Fibroblast of lung (primary cell): ENCODE measurements around the gene SLC44A5. TPM values are rescaled to one million over a fixed set of nuclear protein-coding genes. Genes with fewer than 3 reads are reported as not detected.

ENCODE experiments used
- DNase-seq, 2 donors: peaks; one replicate each; pipeline versions ENCODE4 v3.0.0 to v3.0.0-alpha.2; 2010; ENCODE audit warnings: low read depth in 2 of 2
- H2AFZ ChIP-seq: 2 replicates; pipeline ENCODE4 v1.5.1; 2012; ENCODE audit warnings: low read length, control low read depth, inconsistent platforms
- H3K27ac ChIP-seq: 2 replicates; pipeline ENCODE4 v1.5.1; 2011; ENCODE audit warnings: low read length, control low read depth; ENCODE audit not compliant: insufficient read depth
- H3K27me3 ChIP-seq: 2 replicates; pipeline ENCODE4 v1.5.1; 2011; ENCODE audit warnings: mild to moderate bottlenecking, low read length; ENCODE audit not compliant: control insufficient read depth, insufficient read depth
- H3K36me3 ChIP-seq: 2 replicates; pipeline ENCODE4 v1.5.1; 2011; ENCODE audit warnings: low read length; ENCODE audit not compliant: control insufficient read depth, insufficient read depth
- H3K4me1 ChIP-seq: 2 replicates; pipeline ENCODE4 v1.5.1; 2011; ENCODE audit warnings: low read length; ENCODE audit not compliant: control insufficient read depth, insufficient read depth; ENCODE audit errors: extremely low read depth
- H3K4me2 ChIP-seq: 2 replicates; pipeline ENCODE4 v1.5.1; 2011; ENCODE audit warnings: low read length, control low read depth; ENCODE audit not compliant: insufficient read depth; ENCODE audit errors: extremely low read depth
- H3K4me3 ChIP-seq, 4 experiments: fragments of 200-600 bp in 1 of 4; sonication (generic) in 1 of 4; replicated peaks in 1 of 4; 2 replicates each; pipeline ENCODE4 v1.5.1; 2011 to 2016; ENCODE audit warnings: low read length in 4 of 4, low read depth in 3 of 4, mild to moderate bottlenecking in 3 of 4, control low read depth in 2 of 4, inconsistent platforms in 1 of 4, mixed read lengths in 1 of 4; ENCODE audit not compliant: insufficient read depth in 1 of 4; ENCODE audit errors: control extremely low read depth in 1 of 4
- H3K79me2 ChIP-seq: 2 replicates; pipeline ENCODE4 v1.5.1; 2012; ENCODE audit warnings: mild to moderate bottlenecking, low read length, inconsistent platforms; ENCODE audit not compliant: control insufficient read depth, insufficient read depth
- H3K9ac ChIP-seq: 2 replicates; pipeline ENCODE4 v1.5.1; 2011; ENCODE audit warnings: mild to moderate bottlenecking, low read length, control low read depth; ENCODE audit not compliant: insufficient read depth
- H3K9me3 ChIP-seq: 2 replicates; pipeline ENCODE4 v1.5.1; 2012; ENCODE audit warnings: low read depth, low read length; ENCODE audit not compliant: control insufficient read depth, insufficient read depth
- H4K20me1 ChIP-seq: 2 replicates; pipeline ENCODE4 v1.5.1; 2011; ENCODE audit warnings: low read length; ENCODE audit not compliant: control insufficient read depth, insufficient read depth; ENCODE audit errors: extremely low read depth
- EZH2 ChIP-seq: IDR thresholded peaks from 2 replicates; pipeline ENCODE4 v1.5.1; 2012; ENCODE audit warnings: low read length, control low read depth, mild to moderate bottlenecking; ENCODE audit errors: missing control alignments
- polyA plus RNA-seq, 2 donors: library from polyadenylated mRNA; depleted of rRNA in 1 of 2; stranded (reverse) in 1 of 2; unstranded in 1 of 2; fragments of >200 nt; gene quantifications; 2 replicates each; pipeline ENCODE4 v1.2.1, GENCODE V29; 2011 to 2012; ENCODE audit warnings: missing spikeins in 1 of 2
- total RNA-seq: library from RNA; depleted of rRNA; stranded (reverse); fragments of >200 nt; gene quantifications from 2 replicates; pipeline ENCODE4 v1.2.1, GENCODE V29; 2014
- TF ChIP-seq, protein P1 (sequence below), 2 donors: IDR thresholded peaks in 1 of 2; conservative IDR thresholded peaks in 1 of 2; 1 replicate in 1 of 2; 2 replicates in 1 of 2; pipeline ENCODE4 v1.5.1; 2011 to 2012; ENCODE audit warnings: low read length in 2 of 2, control low read depth in 1 of 2, inconsistent platforms in 1 of 2, low read depth in 1 of 2, mild to moderate bottlenecking in 1 of 2

SLC44A5 gene
- total and polyA plus RNA-seq, 2 donors (not counting 1 experiment from before 2014, with no cell fraction given): under 0.01 to 0.03 TPM

DNA sequence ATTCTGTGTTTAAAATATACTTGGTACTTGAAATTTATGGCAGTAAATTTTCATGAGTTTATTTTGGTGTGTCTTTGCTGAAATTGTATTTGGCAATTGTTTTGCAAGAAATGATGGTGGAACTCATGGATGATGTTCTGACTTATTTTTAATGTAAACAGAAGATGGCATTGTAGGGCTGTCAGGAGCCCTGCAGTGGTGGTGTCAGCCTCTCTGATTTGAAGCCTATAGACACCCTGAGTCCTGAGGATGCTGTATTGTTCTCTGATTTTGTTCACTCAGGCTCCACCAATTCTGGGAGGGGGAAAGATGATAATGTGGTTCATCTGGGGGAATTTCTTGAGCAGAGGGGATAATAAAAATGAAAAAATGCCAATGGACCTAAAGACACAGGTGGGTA is 396.9 kb downstream of the SLC44A5 start:
- no peaks in the 10 kb centered on the region for H3K36me3 ChIP-seq
- no peaks in the 10 kb centered on the region for H4K20me1 ChIP-seq
- DNase-seq: no peak
- H3K4me3 ChIP-seq: no peak overlapping the region
- H3K27ac ChIP-seq: no peak overlapping the region
- H2AFZ ChIP-seq: no peak overlapping the region
- H3K9me3 ChIP-seq: no peaks in the 10 kb centered on the region
- no peak for TF ChIP-seq EZH2
- TF ChIP-seq, protein P1, sequence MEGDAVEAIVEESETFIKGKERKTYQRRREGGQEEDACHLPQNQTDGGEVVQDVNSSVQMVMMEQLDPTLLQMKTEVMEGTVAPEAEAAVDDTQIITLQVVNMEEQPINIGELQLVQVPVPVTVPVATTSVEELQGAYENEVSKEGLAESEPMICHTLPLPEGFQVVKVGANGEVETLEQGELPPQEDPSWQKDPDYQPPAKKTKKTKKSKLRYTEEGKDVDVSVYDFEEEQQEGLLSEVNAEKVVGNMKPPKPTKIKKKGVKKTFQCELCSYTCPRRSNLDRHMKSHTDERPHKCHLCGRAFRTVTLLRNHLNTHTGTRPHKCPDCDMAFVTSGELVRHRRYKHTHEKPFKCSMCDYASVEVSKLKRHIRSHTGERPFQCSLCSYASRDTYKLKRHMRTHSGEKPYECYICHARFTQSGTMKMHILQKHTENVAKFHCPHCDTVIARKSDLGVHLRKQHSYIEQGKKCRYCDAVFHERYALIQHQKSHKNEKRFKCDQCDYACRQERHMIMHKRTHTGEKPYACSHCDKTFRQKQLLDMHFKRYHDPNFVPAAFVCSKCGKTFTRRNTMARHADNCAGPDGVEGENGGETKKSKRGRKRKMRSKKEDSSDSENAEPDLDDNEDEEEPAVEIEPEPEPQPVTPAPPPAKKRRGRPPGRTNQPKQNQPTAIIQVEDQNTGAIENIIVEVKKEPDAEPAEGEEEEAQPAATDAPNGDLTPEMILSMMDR (conservative IDR thresholded peaks at IDR 0.05 in 1 of 2, IDR thresholded peaks at IDR 0.05 in 1 of 2; ENCODE audit: low read depth in 1 of 2, low read length in 2 of 2): no peak
- no peaks in the 10 kb centered on the region for H3K27me3 ChIP-seq
- no peak overlapping the region for H3K4me2 ChIP-seq
- no peaks in the 10 kb centered on the region for H3K4me1 ChIP-seq
- no peaks in the 10 kb centered on the region for H3K79me2 ChIP-seq
- H3K9ac ChIP-seq: no peak overlapping the region

DNA sequence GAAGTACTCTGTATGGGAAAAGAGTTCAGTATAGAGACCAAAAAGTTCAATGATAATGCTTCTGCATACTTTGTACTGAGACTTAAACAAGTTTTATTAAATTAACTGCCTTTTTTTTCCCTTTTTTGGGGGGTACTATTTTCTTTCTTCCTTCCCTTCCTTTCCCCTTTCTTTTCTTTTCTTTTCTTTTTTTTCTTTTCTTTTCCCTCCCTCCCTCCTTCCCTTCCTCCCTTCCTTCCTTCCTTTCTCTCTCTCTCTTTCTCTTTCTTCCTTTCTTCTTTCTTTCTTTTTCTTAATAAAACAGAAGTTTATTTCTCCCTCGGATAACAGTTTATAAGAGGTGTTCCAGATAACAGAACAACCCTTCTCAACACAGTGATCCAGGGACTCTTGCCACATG is 399.3 kb downstream of the SLC44A5 start:
- no peaks in the 10 kb centered on the region for H3K4me1 ChIP-seq
- no peak for DNase-seq
- H3K9me3 ChIP-seq: no peaks in the 10 kb centered on the region

DNA sequence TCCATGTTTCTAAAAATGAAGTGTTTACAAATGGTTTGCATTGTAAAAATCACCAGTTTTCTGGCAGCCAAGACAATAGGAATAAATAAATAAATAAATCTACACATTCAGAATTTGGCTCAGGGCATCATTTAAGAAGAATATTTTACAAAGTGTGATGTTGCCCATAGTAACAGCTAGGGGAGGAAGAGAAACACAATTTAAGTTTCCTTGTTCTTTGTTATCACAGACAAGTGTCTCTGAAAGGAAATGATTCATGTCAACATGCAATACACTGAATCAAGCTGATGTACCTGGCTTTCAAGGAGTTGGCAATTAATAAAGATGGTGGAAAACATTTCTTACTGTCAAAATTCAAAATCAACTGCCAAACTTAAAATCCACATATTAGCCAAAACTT is 402.1 kb downstream of the SLC44A5 start:
- no peak for TF ChIP-seq EZH2
- TF ChIP-seq, protein P1 (conservative IDR thresholded peaks at IDR 0.05 in 1 of 2, IDR thresholded peaks at IDR 0.05 in 1 of 2; ENCODE audit: low read depth in 1 of 2, low read length in 2 of 2): no peak
- Histone ChIP-seq H3K4me2 (no peak overlapping the region), H3K27me3 (no peaks in the 10 kb centered on the region), H2AFZ (no peak overlapping the region), H3K9ac (no peak overlapping the region), H3K27ac (no peak overlapping the region), H4K20me1 (no peaks in the 10 kb centered on the region), H3K4me3 (no peak overlapping the region), H3K36me3 (no peaks in the 10 kb centered on the region), H3K9me3 (no peaks in the 10 kb centered on the region), H3K4me1 (no peaks in the 10 kb centered on the region), H3K79me2 (no peaks in the 10 kb centered on the region)
- DNase-seq: no peak

More for the DNA sequence above, 399.3 kb downstream of the SLC44A5 start:
- Histone ChIP-seq H4K20me1 (no peaks in the 10 kb centered on the region), H3K27ac (no peak overlapping the region), H3K79me2 (no peaks in the 10 kb centered on the region), H3K4me3 (no peak overlapping the region), H3K27me3 (no peaks in the 10 kb centered on the region), H2AFZ (no peak overlapping the region), H3K4me2 (no peak overlapping the region), H3K9ac (no peak overlapping the region), H3K36me3 (no peaks in the 10 kb centered on the region)
- TF ChIP-seq EZH2: no peak
- TF ChIP-seq, protein P1 (conservative IDR thresholded peaks at IDR 0.05 in 1 of 2, IDR thresholded peaks at IDR 0.05 in 1 of 2; ENCODE audit: low read depth in 1 of 2, low read length in 2 of 2): no peak
